Umbilical cord (tissue), 2 donors: ENCODE measurements around the gene TYW1. TPM values are rescaled to one million over a fixed set of nuclear protein-coding genes. Genes with fewer than 3 reads are reported as not detected.
A peak's percentile ranks its signal among the peaks of the same experiment; 100 is the strongest.
"Not testable (repeated sequence)": the region's sequence is repeated elsewhere in the genome, so short reads cannot be mapped to it uniquely, and the experiment has no call there.

ENCODE experiments used
- DNase-seq: peaks from one replicate; pipeline ENCODE4 v3.0.0-alpha.2; 2015; ENCODE audit warnings: low spot score
- total RNA-seq: library from RNA; depleted of rRNA; stranded (reverse); fragments of >200 nt; gene quantifications from one replicate; pipeline ENCODE4 v1.2.3, GENCODE V29; 2014; ENCODE audit warnings: low replicate concordance; ENCODE audit not compliant: insufficient read depth

The TYW1 gene
- total RNA-seq, 1 donor from 2014 or later = 7.7 TPM

GRCh38 chr7:67191002-67191720 lies 194.5 kb downstream of the TYW1 start:
- DNase-seq = not testable (repeated sequence)

- DNase-seq = peak; percentile 58
Measured at GRCh38 chr7:67192123-67192702, 195.6 kb downstream of the TYW1 start.

GRCh38 chr7:67192889-67193613 lies 196.4 kb downstream of the TYW1 start:
- DNase-seq = not testable (repeated sequence)

- DNase-seq = not testable (repeated sequence)
Measured at GRCh38 chr7:67196176-67196575, 199.5 kb downstream of the TYW1 start.

GRCh38 chr7:67198865-67199526 lies 202.4 kb downstream of the TYW1 start:
- DNase-seq = not testable (repeated sequence)

- not testable (repeated sequence) for DNase-seq
Measured at GRCh38 chr7:67205772-67206171, 209.1 kb downstream of the TYW1 start.

GRCh38 chr7:67206452-67206851 lies 209.8 kb downstream of the TYW1 start:
- DNase-seq = no peak

- DNase-seq = not testable (repeated sequence)
Measured at GRCh38 chr7:67208656-67209055, 212.0 kb downstream of the TYW1 start.

- DNase-seq = no peak
Measured at GRCh38 chr7:67209256-67209655, 212.6 kb downstream of the TYW1 start.

- DNase-seq = no peak
Measured at GRCh38 chr7:67210567-67210966, 213.9 kb downstream of the TYW1 start.

GRCh38 chr7:67211650-67212330 lies 215.2 kb downstream of the TYW1 start:
- DNase-seq = not testable (repeated sequence)

GRCh38 chr7:67213038-67213437 lies 216.4 kb downstream of the TYW1 start:
- DNase-seq = not testable (repeated sequence)

- not testable (repeated sequence) for DNase-seq
Measured at GRCh38 chr7:67223551-67223950, 226.9 kb downstream of the TYW1 start.

GRCh38 chr7:67226340-67226907 lies 229.8 kb downstream of the TYW1 start:
- DNase-seq = peak; percentile 36

GRCh38 chr7:67226967-67227366 lies 230.3 kb downstream of the TYW1 start:
- not testable (repeated sequence) for DNase-seq

- not testable (repeated sequence) for DNase-seq
Measured at GRCh38 chr7:67229018-67229417, 232.4 kb downstream of the TYW1 start.

- DNase-seq = not testable (repeated sequence)
Measured at GRCh38 chr7:67230029-67230428, 233.4 kb downstream of the TYW1 start.

- DNase-seq = not testable (repeated sequence)
Measured at GRCh38 chr7:67233506-67233905, 236.9 kb downstream of the TYW1 start.

- DNase-seq = not testable (repeated sequence)
Measured at GRCh38 chr7:67236216-67236615, 239.6 kb downstream of the TYW1 start.

GRCh38 chr7:67242871-67243270 lies 246.2 kb downstream of the TYW1 start:
- not testable (repeated sequence) for DNase-seq

GRCh38 chr7:67248364-67248763 lies 251.7 kb downstream of the TYW1 start:
- not testable (repeated sequence) for DNase-seq
